Fibroblast of skin of abdomen (primary cell): Measurements from ENCODE around the gene TNP1.

Source experiments
- DNase-seq: peaks from one replicate; pipeline ENCODE4 v3.0.0-alpha.2; 2013

Gene TNP1

GRCh38 chr2:216838151-216838550, 21.7 kb downstream of the TNP1 start:
- peak; percentile 35 for DNase-seq

- DNase-seq = no peak
These were observed 22.1 kb downstream of the TNP1 start for GRCh38 chr2:216837740-216838139.

- no peak for DNase-seq
These were observed 26.8 kb downstream of the TNP1 start for GRCh38 chr2:216833061-216833460.

GRCh38 chr2:216830346-216830745, 29.5 kb downstream of the TNP1 start:
- no peak for DNase-seq

GRCh38 chr2:216829533-216829932, 30.3 kb downstream of the TNP1 start:
- peak; percentile 63 for DNase-seq

GRCh38 chr2:216827073-216827720, 32.7 kb downstream of the TNP1 start:
- DNase-seq = peak; percentile 21

- no peak for DNase-seq
These were observed 37.4 kb downstream of the TNP1 start for GRCh38 chr2:216822470-216822869.

GRCh38 chr2:216820709-216821108, 39.2 kb downstream of the TNP1 start:
- DNase-seq = no peak

GRCh38 chr2:216819766-216820165, 40.1 kb downstream of the TNP1 start:
- DNase-seq = no peak

GRCh38 chr2:216819055-216819454, 40.8 kb downstream of the TNP1 start:
- no peak for DNase-seq

GRCh38 chr2:216810399-216811160, 49.3 kb downstream of the TNP1 start:
- DNase-seq = no peak
